ENCODE data around the gene STX3. TPM values are rescaled to one million over a fixed set of nuclear protein-coding genes. Genes with fewer than 3 reads are reported as not detected.

The STX3 gene
- total RNA-seq, 4 donors from 2014 or later: 36.5 to 46.4 (median 41.6) TPM

DNA sequence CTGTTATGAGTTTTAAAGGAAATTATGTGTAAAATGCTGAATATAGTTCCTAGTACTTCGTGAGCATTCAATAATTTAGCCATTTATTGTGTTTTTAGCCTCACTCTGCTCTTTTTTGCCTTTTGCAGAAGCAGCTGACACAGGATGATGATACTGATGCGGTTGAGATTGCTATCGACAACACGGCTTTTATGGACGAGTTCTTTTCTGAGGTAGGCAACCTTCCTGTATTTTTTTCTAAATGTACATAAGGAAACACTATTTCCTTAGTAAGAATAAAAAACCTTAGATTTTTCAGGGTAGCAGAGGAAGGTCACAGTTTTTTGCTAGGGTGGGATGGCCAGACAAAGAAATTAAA lies 17.9 kb downstream of the STX3 start:
- Histone ChIP-seq H3K4me1 (peaks cover 4 to 23% of the 10 kb centered on the region in 2 donors), H3K4me3 (replicated peaks in 1 of 3) (no peak overlapping the region), H3K9me3 (no peaks in the 10 kb centered on the region), H3K27me3 (no peaks in the 10 kb centered on the region), H3K27ac (no peak overlapping the region), H3K36me3 (peaks cover 10 to 12% of the 10 kb centered on the region in 2 donors)
- 83 to 96% methylated on average over 5 of the region's 5 CpGs for WGBS, 2 donors
- TF ChIP-seq, protein P1, sequence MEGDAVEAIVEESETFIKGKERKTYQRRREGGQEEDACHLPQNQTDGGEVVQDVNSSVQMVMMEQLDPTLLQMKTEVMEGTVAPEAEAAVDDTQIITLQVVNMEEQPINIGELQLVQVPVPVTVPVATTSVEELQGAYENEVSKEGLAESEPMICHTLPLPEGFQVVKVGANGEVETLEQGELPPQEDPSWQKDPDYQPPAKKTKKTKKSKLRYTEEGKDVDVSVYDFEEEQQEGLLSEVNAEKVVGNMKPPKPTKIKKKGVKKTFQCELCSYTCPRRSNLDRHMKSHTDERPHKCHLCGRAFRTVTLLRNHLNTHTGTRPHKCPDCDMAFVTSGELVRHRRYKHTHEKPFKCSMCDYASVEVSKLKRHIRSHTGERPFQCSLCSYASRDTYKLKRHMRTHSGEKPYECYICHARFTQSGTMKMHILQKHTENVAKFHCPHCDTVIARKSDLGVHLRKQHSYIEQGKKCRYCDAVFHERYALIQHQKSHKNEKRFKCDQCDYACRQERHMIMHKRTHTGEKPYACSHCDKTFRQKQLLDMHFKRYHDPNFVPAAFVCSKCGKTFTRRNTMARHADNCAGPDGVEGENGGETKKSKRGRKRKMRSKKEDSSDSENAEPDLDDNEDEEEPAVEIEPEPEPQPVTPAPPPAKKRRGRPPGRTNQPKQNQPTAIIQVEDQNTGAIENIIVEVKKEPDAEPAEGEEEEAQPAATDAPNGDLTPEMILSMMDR (IDR thresholded peaks at IDR 0.05): no peak
- TF ChIP-seq POLR2A (IDR thresholded peaks at IDR 0.05): no peak
- DNase-seq: no peak
- intact Hi-C loops (cut with DNase I): no loop called here

DNA sequence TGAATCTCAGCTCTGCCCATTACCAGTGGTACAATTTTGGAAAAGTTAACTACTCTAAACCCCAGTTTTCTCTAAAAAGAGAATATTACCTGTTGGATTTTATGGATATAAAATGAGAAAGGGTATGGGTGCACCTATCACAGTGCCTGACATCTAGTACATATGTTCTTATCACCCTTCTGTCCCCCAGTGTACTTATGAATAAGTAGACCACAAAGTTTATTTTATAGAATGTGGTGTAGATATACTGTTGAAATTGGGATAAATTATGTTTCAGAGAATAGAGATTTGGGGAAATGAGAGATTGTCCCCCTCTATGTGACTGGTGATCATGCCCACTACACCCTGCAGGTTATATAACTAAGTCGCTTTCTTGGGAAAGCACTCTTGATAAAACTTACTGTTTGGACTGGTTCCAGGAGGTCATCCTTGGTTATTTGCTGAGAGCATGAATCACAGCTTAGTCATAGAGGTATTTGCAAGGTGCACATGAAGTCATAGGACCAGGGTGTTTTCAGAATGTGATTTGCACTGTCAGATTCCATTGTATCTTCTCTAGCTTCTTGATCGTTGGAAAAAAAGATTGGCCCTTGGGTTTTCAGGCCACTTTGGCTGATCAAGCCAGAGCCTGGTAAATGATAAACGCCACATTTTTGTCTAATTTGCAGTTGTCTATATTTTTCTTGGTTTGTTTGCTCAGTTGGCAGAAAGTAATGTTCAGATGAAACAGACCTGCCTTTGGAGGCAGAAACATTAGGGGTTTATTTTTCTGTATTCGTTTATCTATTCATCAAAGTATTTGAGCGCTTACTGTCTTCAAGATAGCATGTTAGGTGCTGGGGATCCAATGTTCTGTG lies 21.3 kb downstream of the STX3 start:
- WGBS, 2 donors: 83 to 86% methylated on average over 5 of the region's 5 CpGs
- Histone ChIP-seq H3K4me1 (peaks cover 0 to 10% of the 10 kb centered on the region in 2 donors), H3K27ac (peak overlapping the region in 1 of 3 donors; percentile 32), H3K27me3 (no peaks in the 10 kb centered on the region), H3K36me3 (peaks cover 10 to 12% of the 10 kb centered on the region in 2 donors), H3K4me3 (replicated peaks in 1 of 3) (no peak overlapping the region), H3K9me3 (no peaks in the 10 kb centered on the region)
- intact Hi-C loops (cut with DNase I): no loop called here
- DNase-seq: no peak
- TF ChIP-seq POLR2A (IDR thresholded peaks at IDR 0.05): no peak
- TF ChIP-seq, protein P1 (IDR thresholded peaks at IDR 0.05): no peak

DNA sequence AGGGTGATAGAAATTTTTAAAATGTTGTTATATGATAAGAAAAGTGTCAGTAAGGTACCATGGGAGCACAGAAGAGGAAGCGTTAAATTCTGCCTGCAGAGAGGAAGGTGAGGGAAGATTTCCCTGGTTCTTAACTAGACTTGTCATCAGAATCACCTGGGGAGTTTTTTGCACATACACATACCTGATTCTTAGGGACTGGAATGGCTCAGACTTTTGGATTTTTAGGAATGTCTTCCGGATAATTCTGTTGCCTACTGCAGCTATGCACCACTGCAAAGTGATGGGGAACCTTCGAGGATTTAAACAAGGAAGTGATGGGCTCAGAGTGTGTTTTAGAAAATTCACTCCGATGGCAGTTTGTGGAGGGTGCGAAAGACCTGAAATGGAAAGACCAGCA lies 21.9 kb downstream of the STX3 start:
- H3K4me1 ChIP-seq: peaks cover 0 to 10% of the 10 kb centered on the region in 2 donors
- TF ChIP-seq POLR2A (IDR thresholded peaks at IDR 0.05): no peak
- TF ChIP-seq, protein P1 (IDR thresholded peaks at IDR 0.05): no peak
- no peak overlapping the region for H3K4me3 ChIP-seq (replicated peaks in 1 of 3)
- H3K27me3 ChIP-seq: no peaks in the 10 kb centered on the region
- WGBS, 2 donors: 87 to 88% methylated on average over 5 of the region's 5 CpGs
- H3K36me3 ChIP-seq: peaks cover 10 to 12% of the 10 kb centered on the region in 2 donors
- no peak for DNase-seq
- H3K27ac ChIP-seq: peak overlapping the region in 1 of 3 donors; percentile 32
- no peaks in the 10 kb centered on the region for H3K9me3 ChIP-seq
- intact Hi-C loops (cut with DNase I): no loop called here

DNA sequence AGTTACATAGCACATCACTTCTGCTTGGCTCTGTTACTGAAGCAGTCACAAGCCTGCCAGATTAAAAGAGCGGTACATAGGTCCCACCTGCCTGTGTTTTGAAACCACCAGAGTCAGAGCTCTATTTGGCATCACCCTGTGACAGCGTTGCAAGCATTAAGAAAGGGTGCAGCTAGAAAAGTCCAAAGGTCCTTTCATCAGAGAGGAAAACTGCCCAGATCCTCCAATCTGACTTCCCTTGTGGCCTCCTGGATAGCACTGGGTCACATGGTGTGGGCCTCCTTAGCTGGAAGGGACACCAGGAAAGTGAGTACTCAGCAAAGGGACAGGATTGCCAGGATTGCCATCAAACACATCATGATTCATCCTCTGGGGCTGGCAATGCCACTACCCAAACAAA lies 22.9 kb downstream of the STX3 start:
- Histone ChIP-seq H3K36me3 (peaks cover 10 to 12% of the 10 kb centered on the region in 2 donors), H3K4me1 (peaks cover 0 to 10% of the 10 kb centered on the region in 2 donors), H3K4me3 (replicated peaks in 1 of 3) (no peak overlapping the region), H3K27me3 (no peaks in the 10 kb centered on the region), H3K27ac (no peak overlapping the region), H3K9me3 (no peaks in the 10 kb centered on the region)
- intact Hi-C loops (cut with DNase I): no loop called here
- DNase-seq: no peak
- no peak for TF ChIP-seq POLR2A (IDR thresholded peaks at IDR 0.05)
- TF ChIP-seq, protein P1 (IDR thresholded peaks at IDR 0.05): no peak
- WGBS, 2 donors: 86 to 100% methylated on average over 1 to 2 of the region's 2 CpGs

DNA sequence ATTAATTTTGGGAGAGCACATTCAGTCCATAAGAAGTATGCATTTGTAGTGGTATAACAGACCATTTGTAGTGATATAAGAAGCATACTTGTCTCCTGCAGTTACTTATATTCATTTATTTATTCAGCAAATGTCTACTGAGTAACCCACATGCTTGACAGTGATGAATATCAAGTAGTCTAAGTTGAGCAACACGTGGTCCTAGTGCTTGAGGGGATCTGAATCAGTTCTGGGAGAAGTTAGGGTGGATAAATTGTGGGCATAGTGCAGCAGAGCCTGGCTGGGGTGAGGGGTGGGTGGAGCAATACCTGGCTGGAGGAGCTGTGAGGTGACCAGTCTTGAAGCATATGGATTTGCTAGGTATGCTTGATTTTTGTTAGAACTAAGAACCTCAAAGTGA lies 24.3 kb downstream of the STX3 start:
- WGBS, 2 donors: 71 to 80% methylated on average over 1 of the region's 1 CpG
- H3K4me3 ChIP-seq (replicated peaks in 1 of 3): no peak overlapping the region
- H3K27ac ChIP-seq: no peak overlapping the region
- TF ChIP-seq, protein P1 (IDR thresholded peaks at IDR 0.05): no peak
- no peak for TF ChIP-seq POLR2A (IDR thresholded peaks at IDR 0.05)
- H3K36me3 ChIP-seq: peaks cover 0 to 4% of the 10 kb centered on the region in 2 donors
- H3K27me3 ChIP-seq: no peaks in the 10 kb centered on the region
- intact Hi-C loops (cut with DNase I): no loop called here
- no peaks in the 10 kb centered on the region for H3K9me3 ChIP-seq
- no peak for DNase-seq
- H3K4me1 ChIP-seq: peaks cover 0 to 10% of the 10 kb centered on the region in 2 donors
